ENCODE data around the gene LDAH.

The LDAH gene

DNA sequence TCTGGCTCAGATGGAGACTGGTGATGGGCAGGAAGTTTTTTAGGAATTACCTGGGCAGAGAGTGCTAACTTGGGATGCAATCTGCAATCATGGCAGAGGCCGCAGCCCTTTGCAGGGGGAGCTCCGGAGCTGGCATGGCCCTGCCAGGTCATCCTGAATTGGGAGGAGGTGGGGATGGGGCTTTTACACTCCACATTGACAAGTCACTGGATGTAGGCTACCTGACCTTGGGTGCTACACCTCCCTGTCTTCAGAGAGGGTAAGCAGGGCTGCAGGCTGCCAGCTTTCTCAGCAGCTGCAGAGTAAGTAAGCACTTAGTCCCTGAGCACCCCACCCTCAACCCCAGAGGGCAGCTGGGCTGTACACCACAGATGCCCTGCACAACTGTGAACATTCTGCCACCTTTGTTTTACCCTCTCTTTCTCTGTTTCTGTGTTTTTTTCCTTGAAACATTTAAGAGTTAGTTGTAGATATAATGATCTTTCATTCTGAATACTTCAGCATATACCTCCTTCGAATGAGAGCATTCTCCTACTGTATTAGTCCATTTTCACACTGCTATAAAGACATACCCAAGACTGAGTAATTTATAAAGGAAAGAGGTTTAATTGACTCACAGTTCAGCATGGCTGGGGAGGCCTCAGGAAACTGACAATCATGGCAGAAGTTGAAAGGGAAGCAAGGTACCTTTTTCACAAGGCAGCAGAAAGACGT is 165.2 kb downstream of the LDAH start:
- no peak overlapping the region for H3K27ac ChIP-seq
- TF ChIP-seq, protein P1, sequence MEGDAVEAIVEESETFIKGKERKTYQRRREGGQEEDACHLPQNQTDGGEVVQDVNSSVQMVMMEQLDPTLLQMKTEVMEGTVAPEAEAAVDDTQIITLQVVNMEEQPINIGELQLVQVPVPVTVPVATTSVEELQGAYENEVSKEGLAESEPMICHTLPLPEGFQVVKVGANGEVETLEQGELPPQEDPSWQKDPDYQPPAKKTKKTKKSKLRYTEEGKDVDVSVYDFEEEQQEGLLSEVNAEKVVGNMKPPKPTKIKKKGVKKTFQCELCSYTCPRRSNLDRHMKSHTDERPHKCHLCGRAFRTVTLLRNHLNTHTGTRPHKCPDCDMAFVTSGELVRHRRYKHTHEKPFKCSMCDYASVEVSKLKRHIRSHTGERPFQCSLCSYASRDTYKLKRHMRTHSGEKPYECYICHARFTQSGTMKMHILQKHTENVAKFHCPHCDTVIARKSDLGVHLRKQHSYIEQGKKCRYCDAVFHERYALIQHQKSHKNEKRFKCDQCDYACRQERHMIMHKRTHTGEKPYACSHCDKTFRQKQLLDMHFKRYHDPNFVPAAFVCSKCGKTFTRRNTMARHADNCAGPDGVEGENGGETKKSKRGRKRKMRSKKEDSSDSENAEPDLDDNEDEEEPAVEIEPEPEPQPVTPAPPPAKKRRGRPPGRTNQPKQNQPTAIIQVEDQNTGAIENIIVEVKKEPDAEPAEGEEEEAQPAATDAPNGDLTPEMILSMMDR (conservative IDR thresholded peaks at IDR 0.05), result no peak
- TF ChIP-seq ZFX (IDR thresholded peaks at IDR 0.05), result no peak

DNA sequence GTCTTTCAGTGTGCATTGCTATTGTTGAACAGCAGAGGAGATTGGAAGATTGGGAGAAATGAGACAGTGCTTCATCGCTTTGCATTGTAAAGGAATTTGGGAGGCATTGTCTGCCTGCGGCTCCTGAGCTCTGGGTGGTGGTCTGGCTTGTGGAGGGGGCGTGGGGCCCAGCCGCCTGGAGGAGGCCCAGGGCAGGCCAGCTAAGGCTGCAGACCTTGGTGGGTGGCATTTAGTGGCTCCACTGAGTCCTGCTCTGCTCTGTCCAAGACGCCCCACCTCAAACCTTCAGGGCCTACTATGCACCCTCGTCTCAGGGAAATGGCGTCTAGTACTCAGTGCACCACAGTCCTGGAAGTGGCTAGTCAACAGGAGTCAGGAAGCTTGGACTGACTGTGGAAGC is 166.3 kb downstream of the LDAH start:
- TF ChIP-seq ZFX (IDR thresholded peaks at IDR 0.05), result no peak
- TF ChIP-seq, protein P1 (conservative IDR thresholded peaks at IDR 0.05), result no peak
- H3K27ac ChIP-seq, result no peak overlapping the region

DNA sequence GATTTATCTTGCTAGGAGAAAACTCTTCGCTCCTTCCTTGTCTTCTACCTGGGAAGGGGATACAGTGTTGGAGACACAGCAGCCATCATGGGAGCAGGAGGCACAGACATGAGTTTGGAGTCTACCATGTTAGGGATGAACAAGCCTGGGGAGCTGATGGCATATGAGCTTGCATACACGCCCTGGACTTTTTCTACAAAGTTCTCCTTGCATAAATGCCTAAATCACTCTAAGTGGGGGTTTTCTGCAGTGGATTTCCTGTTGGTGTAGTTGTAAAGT is 168.4 kb downstream of the LDAH start:
- TF ChIP-seq, protein P1 (conservative IDR thresholded peaks at IDR 0.05), result no peak
- TF ChIP-seq ZFX (IDR thresholded peaks at IDR 0.05), result no peak
- H3K27ac ChIP-seq, result no peak overlapping the region

DNA sequence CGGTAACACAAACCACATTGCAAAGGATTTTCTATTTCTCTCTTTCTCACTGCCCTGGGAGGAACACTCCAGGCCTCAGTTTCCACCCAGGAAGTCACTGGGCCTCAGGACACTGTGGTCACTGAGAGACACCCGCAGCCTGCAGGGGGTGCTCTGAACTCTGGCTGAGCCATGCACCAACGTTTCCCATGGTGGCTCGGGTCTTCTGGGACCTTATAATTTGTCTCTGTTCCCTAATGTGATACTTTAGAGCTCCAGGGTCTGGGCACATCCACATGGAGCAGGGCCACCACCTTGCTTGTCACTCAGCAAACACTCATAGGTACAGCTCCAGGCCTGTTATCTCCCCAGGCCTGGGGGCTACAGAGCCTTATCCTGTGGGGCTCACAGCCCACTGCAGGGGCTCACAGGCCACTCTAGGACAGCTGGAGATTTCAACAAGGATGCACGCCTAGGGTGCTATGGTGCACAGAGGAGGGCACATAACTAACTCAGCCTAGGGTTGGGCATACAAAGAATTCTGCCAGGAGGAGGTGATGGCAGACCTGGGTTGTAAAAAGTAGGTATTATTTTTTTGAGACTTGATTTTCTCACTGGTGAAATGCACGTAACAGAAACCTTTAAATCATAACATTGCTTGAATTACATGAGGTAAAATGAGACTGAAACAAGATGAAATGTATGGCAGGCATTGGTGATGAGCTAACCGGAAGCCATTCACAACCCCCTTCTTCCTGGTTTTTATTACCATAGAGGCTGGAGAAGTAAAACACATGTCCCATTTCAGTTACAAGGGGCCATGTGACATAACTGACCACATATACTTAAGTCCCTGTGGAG is 169.0 kb downstream of the LDAH start:
- TF ChIP-seq, protein P1 (conservative IDR thresholded peaks at IDR 0.05), result no peak
- no peak for TF ChIP-seq ZFX (IDR thresholded peaks at IDR 0.05)
- no peak overlapping the region for H3K27ac ChIP-seq

DNA sequence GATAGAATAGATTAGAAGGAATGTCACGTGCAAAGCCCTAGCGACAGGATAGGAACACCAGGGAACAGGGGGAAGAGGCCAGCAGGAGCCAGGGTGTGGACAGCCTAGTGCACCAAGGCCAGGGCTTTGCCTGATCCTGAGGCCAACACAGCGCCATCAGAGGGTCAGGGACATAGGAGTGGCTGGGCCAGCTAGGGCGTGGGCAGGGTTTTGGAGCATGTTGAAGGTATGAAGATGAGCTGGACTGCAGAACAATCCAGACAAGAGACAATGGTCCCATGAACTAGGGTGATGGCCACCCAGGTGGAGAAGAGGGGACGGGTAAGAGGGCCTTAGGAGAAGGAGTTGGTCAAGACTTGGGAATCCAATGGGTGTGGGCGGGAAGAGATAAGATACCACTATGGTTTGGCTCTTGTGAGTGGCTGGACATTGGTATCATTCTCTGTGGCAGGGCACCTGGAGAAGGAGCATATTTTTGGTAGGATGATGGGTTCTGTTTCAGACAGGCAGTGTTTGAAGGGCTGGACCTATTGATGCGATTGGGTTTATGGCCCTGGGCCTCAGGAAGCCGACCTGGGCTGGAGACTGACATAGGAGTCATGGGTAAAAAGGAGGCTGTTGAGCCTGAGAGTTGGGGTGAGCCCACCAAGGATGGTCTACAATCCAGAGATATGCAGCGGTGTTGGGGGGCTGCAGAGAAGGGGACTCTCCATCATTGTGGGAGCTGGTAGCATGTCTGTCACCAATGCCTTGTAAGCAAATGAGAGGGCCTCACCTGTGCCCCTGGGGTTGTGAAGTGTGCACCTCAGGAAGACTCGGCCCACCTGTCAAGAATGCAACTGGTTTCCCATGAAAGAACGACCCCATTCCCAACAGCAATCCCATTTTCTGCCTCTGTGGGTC is 170.0 kb downstream of the LDAH start:
- TF ChIP-seq, protein P1 (conservative IDR thresholded peaks at IDR 0.05), result no peak
- no peak for TF ChIP-seq ZFX (IDR thresholded peaks at IDR 0.05)
- no peak overlapping the region for H3K27ac ChIP-seq

DNA sequence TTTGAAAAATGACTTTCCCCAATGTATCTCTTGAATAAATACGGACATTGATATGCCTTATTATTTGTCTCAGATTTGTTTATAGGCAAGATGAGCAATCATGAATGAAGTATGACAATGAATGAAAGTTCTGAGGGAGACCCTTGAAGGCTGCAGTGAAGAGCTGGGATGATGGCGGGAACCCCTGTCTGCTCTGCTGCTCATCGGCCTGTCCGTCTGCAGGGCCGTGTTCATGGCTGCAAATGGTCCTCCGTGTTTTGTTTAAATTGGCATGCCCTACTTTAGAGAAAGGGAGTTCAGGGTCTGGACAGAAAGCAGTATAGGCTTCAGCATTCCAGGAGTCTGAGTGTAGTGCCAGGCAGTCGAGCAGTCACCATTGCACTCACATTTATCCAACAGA is 170.8 kb downstream of the LDAH start:
- no peak overlapping the region; the same call in 1 of the 2 replicates for H3K27ac ChIP-seq
- TF ChIP-seq, protein P1 (conservative IDR thresholded peaks at IDR 0.05), result no peak
- TF ChIP-seq ZFX (IDR thresholded peaks at IDR 0.05), result no peak
